ENCODE measurements around the gene TNFAIP8. TPM values are rescaled to one million over a fixed set of nuclear protein-coding genes. Genes with fewer than 3 reads are reported as not detected.
A peak's percentile ranks its signal among the peaks of the same experiment; 100 is the strongest.

The TNFAIP8 gene
- total and polyA plus RNA-seq, 10 of the 15 experiments (the other 5 are each of a cell fraction or from before 2014, with no cell fraction given) = 124 to 324 (median 177) TPM

GRCh38 chr5:119366540-119366881 lies 10.7 kb downstream of the TNFAIP8 start:
- RAD21 ChIA-PET (ENCODE audit: unreplicated experiment) = interaction anchor here (0.7 to 17.9 kb wide), 15 partner anchors 9 to 96 kb away, joined by 3 to 501 read pairs (median 5); partner anchors contain the start of gene TNFAIP8
- CTCF ChIA-PET = interaction anchor here (0.5 to 12.8 kb wide), 8 partner anchors 10 to 382 kb away, joined by 3 to 187 read pairs (median 12); partner anchors contain the start of genes DTWD2 and TNFAIP8
- peaks cover 98% of the 10 kb centered on the region for H3K79me2 ChIP-seq (ENCODE audit: control insufficient read depth, insufficient read depth, low read length)
- intact Hi-C loops (cut with micrococcal nuclease; ENCODE audit: unreplicated experiment) = loop anchor here (2.0 kb wide), 1 partner anchor 30 kb away; no protein-coding TSS in a partner anchor
- POLR2A ChIA-PET = interaction anchor here (0.6 to 20.5 kb wide), 12 partner anchors 9 to 291 kb away, joined by 3 to 657 read pairs (median 4); partner anchors contain the start of gene TNFAIP8
- in situ Hi-C loops (cut with MboI) = no loop called here
- H3K4me2 ChIP-seq (ENCODE audit: control insufficient read depth, insufficient read depth) = peak overlapping the region; percentile 75
- no peak for DNase-seq (ENCODE audit: low read depth, low spot score)
- peak overlapping the region; percentile 95 for H3K27ac ChIP-seq (ENCODE audit: control insufficient read depth, insufficient read depth)
- peaks cover 7% of the 10 kb centered on the region; the same call in 1 of the 2 replicates for H4K20me1 ChIP-seq (ENCODE audit: control insufficient read depth, insufficient read depth)
- peak overlapping the region; percentile 30; the same call in 1 of the 2 replicates for H3K9ac ChIP-seq (ENCODE audit: control insufficient read depth, insufficient read depth, low read length)
- H3K9me3 ChIP-seq (replicated peaks; ENCODE audit: control insufficient read depth, insufficient read depth, low read length) = no peaks in the 10 kb centered on the region
- peaks cover 7 to 12% of the 10 kb centered on the region in 2 experiments; a peak in 3 of 4 replicates for H3K36me3 ChIP-seq (ENCODE audit: control insufficient read depth in 2 of 2, insufficient read depth in 2 of 2, low read length in 1 of 2)
- no peak overlapping the region for H2AFZ ChIP-seq (ENCODE audit: control insufficient read depth, low read depth, low read length)
- H3K4me1 ChIP-seq (ENCODE audit: control insufficient read depth, insufficient read depth, low read length) = peaks cover 47% of the 10 kb centered on the region
- no peak for FAIRE-seq
- WGBS (ENCODE audit: insufficient coverage, insufficient replicate concordance, low lambda C conversion rate, missing lambda C conversion rate) = 4% methylated on average over 2 of the region's 2 CpGs
- ATAC-seq = peak; percentile 52
- TF ChIP-seq FOXM1 (IDR thresholded peaks at IDR 0.05; ENCODE audit: low read depth, low read length) (no peak), TBL1XR1 (IDR thresholded peaks at IDR 0.05; ENCODE audit: low read depth, low read length) (no peak), IKZF2 (IDR thresholded peaks at IDR 0.05) (peak in 1 of 2 experiments; percentile 20; a peak in 1 of 4 replicates), STAT1 (conservative IDR thresholded peaks at IDR 0.05) (no peak), DPF2 (IDR thresholded peaks at IDR 0.05) (peak; percentile 22; the same call in 1 of the 2 replicates), RCOR1 (conservative IDR thresholded peaks at IDR 0.05; ENCODE audit: low read depth, low read length) (no peak), USF1 (IDR thresholded peaks at IDR 0.05; ENCODE audit: borderline replicate concordance, extremely low read length, insufficient read depth, low read depth, low read length) (no peak), NFYB (IDR thresholded peaks at IDR 0.05; ENCODE audit: insufficient read depth, low read depth, low read length) (peak; percentile 74), RAD21 (IDR thresholded peaks at IDR 0.05; ENCODE audit: insufficient read depth, low read depth, low read length) (no peak), RELA (IDR thresholded peaks at IDR 0.05; ENCODE audit: borderline replicate concordance, partially characterized antibody) (no peak), NFXL1 (IDR thresholded peaks at IDR 0.05; ENCODE audit: borderline replicate concordance) (no peak), POU2F2 (IDR thresholded peaks at IDR 0.05; ENCODE audit: borderline replicate concordance, low read depth, low read length) (peak; percentile 73; the same call in 2 of the 3 replicates), POLR2AphosphoS5 (IDR thresholded peaks at IDR 0.05; ENCODE audit: low read length) (0 out of 2 replicates have a peak, but pooled peaks have one; percentile 38), HCFC1 (IDR thresholded peaks at IDR 0.05; ENCODE audit: low read length) (no peak), MYB (IDR thresholded peaks at IDR 0.05; ENCODE audit: borderline replicate concordance, low read depth, low read length) (no peak), ETV6 (conservative IDR thresholded peaks at IDR 0.05 in 1 of 2, IDR thresholded peaks at IDR 0.05 in 1 of 2; ENCODE audit: borderline replicate concordance in 1 of 2, low read depth in 1 of 2) (0 out of 4 replicates have a peak, but pooled peaks of 1 of the 2 experiments have one; percentile 16), RBBP5 (conservative IDR thresholded peaks at IDR 0.05) (no peak), KDM1A (IDR thresholded peaks at IDR 0.05; ENCODE audit: borderline replicate concordance) (no peak)
- TF ChIP-seq, protein P1, sequence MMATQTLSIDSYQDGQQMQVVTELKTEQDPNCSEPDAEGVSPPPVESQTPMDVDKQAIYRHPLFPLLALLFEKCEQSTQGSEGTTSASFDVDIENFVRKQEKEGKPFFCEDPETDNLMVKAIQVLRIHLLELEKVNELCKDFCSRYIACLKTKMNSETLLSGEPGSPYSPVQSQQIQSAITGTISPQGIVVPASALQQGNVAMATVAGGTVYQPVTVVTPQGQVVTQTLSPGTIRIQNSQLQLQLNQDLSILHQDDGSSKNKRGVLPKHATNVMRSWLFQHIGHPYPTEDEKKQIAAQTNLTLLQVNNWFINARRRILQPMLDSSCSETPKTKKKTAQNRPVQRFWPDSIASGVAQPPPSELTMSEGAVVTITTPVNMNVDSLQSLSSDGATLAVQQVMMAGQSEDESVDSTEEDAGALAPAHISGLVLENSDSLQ (IDR thresholded peaks at IDR 0.05) = no peak
- TF ChIP-seq, protein P2, sequence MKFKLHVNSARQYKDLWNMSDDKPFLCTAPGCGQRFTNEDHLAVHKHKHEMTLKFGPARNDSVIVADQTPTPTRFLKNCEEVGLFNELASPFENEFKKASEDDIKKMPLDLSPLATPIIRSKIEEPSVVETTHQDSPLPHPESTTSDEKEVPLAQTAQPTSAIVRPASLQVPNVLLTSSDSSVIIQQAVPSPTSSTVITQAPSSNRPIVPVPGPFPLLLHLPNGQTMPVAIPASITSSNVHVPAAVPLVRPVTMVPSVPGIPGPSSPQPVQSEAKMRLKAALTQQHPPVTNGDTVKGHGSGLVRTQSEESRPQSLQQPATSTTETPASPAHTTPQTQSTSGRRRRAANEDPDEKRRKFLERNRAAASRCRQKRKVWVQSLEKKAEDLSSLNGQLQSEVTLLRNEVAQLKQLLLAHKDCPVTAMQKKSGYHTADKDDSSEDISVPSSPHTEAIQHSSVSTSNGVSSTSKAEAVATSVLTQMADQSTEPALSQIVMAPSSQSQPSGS (IDR thresholded peaks at IDR 0.05; ENCODE audit: low read length) = 0 out of 2 replicates have a peak, but pooled peaks have one; percentile 3
- SMC1A ChIA-PET (ENCODE audit: uncharacterized antibody, unreplicated experiment) = interaction anchor here (1.0 to 26.3 kb wide), 14 partner anchors 14 to 146 kb away, joined by 3 to 1117 read pairs (median 6); partner anchors contain the start of gene TNFAIP8
- BruUV-seq (replicated peaks) = no TSS peak
- peak overlapping the region; percentile 53 for H3K4me3 ChIP-seq
- H3K27me3 ChIP-seq (replicated peaks in 1 of 2; ENCODE audit: control insufficient read depth in 2 of 2, insufficient read depth in 2 of 2, low read length in 1 of 2) = no peaks in the 10 kb centered on the region

All from GM12878 (cell line).